Astrocyte (in vitro differentiated cells and primary cell): ENCODE measurements around the gene CPOX. TPM values are rescaled to one million over a fixed set of nuclear protein-coding genes. Genes with fewer than 3 reads are reported as not detected.

ENCODE experiments used
- DNase-seq: peaks from one replicate; pipeline ENCODE4 v3.0.0-alpha.2; 2010; ENCODE audit warnings: low read depth
- FAIRE-seq: peaks from 2 replicates; lab custom pipeline; 2011; peaks lifted over from hg19 to GRCh38; lab: Jason Lieb, UNC
- H2AFZ ChIP-seq: 2 replicates; pipeline ENCODE4 v1.6.0; 2012; ENCODE audit warnings: low read depth, low read length, inconsistent platforms
- H3K27ac ChIP-seq: 2 replicates; pipeline ENCODE4 v1.5.1; 2011; ENCODE audit warnings: low read depth, low read length, inconsistent platforms
- H3K27me3 ChIP-seq: 2 replicates; pipeline ENCODE4 v1.6.0; 2011; ENCODE audit warnings: low read length, inconsistent platforms; ENCODE audit not compliant: insufficient read depth
- H3K36me3 ChIP-seq: 2 replicates; pipeline ENCODE4 v1.5.1; 2011; ENCODE audit warnings: low read length, inconsistent platforms; ENCODE audit not compliant: insufficient read depth
- H3K4me1 ChIP-seq: 2 replicates; pipeline ENCODE4 v1.5.1; 2011; ENCODE audit warnings: low read length, inconsistent platforms; ENCODE audit not compliant: insufficient read depth
- H3K4me2 ChIP-seq: 2 replicates; pipeline ENCODE4 v1.6.0; 2012; ENCODE audit warnings: low read length, inconsistent platforms
- H3K4me3 ChIP-seq: 2 replicates; pipeline ENCODE4 v1.5.1; 2011; ENCODE audit warnings: low read depth, mild to moderate bottlenecking, low read length, inconsistent platforms; ENCODE audit not compliant: insufficient read depth
- H3K79me2 ChIP-seq: 2 replicates; pipeline ENCODE4 v1.6.0; 2012; ENCODE audit warnings: mild to moderate bottlenecking, low read length, inconsistent platforms; ENCODE audit not compliant: insufficient read depth
- H3K9ac ChIP-seq: 2 replicates; pipeline ENCODE4 v1.6.0; 2012; ENCODE audit warnings: mild to moderate bottlenecking, low read length, inconsistent platforms
- H3K9me3 ChIP-seq: 2 replicates; pipeline ENCODE4 v1.5.1; 2012; ENCODE audit warnings: low read depth, mild to moderate bottlenecking, low read length, inconsistent platforms; ENCODE audit not compliant: insufficient read depth
- H4K20me1 ChIP-seq: 2 replicates; pipeline ENCODE4 v1.6.0; 2012; ENCODE audit warnings: low read length, inconsistent platforms; ENCODE audit not compliant: insufficient read depth
- H3K27ac Mint-ChIP-seq: one replicate; pipeline ENCODE4 v1.8.0; 2021; ENCODE audit warnings: mild to moderate bottlenecking, mixed read lengths; ENCODE audit not compliant: unreplicated experiment
- H3K27me3 Mint-ChIP-seq: one replicate; pipeline ENCODE4 v1.8.0; 2021; ENCODE audit warnings: low read depth, mixed read lengths; ENCODE audit not compliant: unreplicated experiment
- H3K36me3 Mint-ChIP-seq: one replicate; pipeline ENCODE4 v1.8.0; 2021; ENCODE audit warnings: low read depth, mixed read lengths; ENCODE audit not compliant: unreplicated experiment
- H3K4me1 Mint-ChIP-seq: one replicate; pipeline ENCODE4 v1.8.0; 2021; ENCODE audit warnings: low read depth, mixed read lengths; ENCODE audit not compliant: unreplicated experiment
- H3K4me3 Mint-ChIP-seq: one replicate; pipeline ENCODE4 v1.8.0; 2021; ENCODE audit warnings: mild to moderate bottlenecking, moderate library complexity, mixed read lengths; ENCODE audit not compliant: unreplicated experiment
- H3K9me3 Mint-ChIP-seq: one replicate; pipeline ENCODE4 v1.8.0; 2021; ENCODE audit warnings: mild to moderate bottlenecking, mixed read lengths; ENCODE audit not compliant: unreplicated experiment
- EZH2 ChIP-seq: IDR thresholded peaks from 2 replicates; pipeline ENCODE4 v1.6.1; 2012; ENCODE audit warnings: mild to moderate bottlenecking, low read length, inconsistent platforms; ENCODE audit not compliant: insufficient read depth
- total RNA-seq: library from RNA; stranded (reverse); gene quantifications from 2 replicates; pipeline ENCODE4 v1.2.1, GENCODE V29; 2021
- TF ChIP-seq, protein P1 (sequence below): IDR thresholded peaks from 2 replicates; pipeline ENCODE4 v1.5.1; 2011; ENCODE audit warnings: low read depth, mild to moderate bottlenecking, inconsistent platforms, low read length, moderate library complexity; ENCODE audit not compliant: insufficient read depth

CPOX gene
- total RNA-seq, 1 donor from 2014 or later, result 23.7 TPM

DNA sequence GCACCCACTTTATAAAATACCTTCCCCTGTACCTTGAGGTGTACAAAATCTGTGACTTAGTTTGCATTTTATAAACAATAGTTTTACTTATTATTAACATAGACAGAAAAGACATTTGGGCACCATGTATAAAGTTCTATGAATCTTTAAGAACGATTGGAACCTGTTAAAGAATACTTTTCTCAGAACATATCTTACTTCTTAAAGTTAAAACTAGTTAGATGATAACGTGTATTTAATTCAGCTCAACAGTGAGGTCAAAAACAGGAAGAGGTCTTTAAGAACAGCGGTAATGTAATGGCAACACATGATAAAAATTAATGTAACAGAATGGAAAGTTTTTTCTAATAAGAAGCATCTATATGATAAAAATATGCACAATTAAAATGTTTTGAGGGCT, 25.0 kb downstream of the CPOX start:
- H4K20me1 ChIP-seq, result no peaks in the 10 kb centered on the region
- peaks cover 9% of the 10 kb centered on the region for H3K4me1 ChIP-seq
- Mint-ChIP-seq H3K9me3 (peaks cover 4% of the 10 kb centered on the region), H3K36me3 (no peaks in the 10 kb centered on the region), H3K4me3 (no peak overlapping the region), H3K27me3 (no peaks in the 10 kb centered on the region), H3K4me1 (peaks cover 12% of the 10 kb centered on the region), H3K27ac (no peak overlapping the region)
- H2AFZ ChIP-seq, result no peak overlapping the region
- no peaks in the 10 kb centered on the region for H3K27me3 ChIP-seq
- H3K9ac ChIP-seq, result no peak overlapping the region
- no peaks in the 10 kb centered on the region for H3K36me3 ChIP-seq
- no peak overlapping the region for H3K27ac ChIP-seq
- no peak for FAIRE-seq
- no peak overlapping the region for H3K4me3 ChIP-seq
- no peak overlapping the region for H3K4me2 ChIP-seq
- H3K79me2 ChIP-seq, result no peaks in the 10 kb centered on the region
- no peaks in the 10 kb centered on the region for H3K9me3 ChIP-seq
- no peak for DNase-seq
- TF ChIP-seq, protein P1, sequence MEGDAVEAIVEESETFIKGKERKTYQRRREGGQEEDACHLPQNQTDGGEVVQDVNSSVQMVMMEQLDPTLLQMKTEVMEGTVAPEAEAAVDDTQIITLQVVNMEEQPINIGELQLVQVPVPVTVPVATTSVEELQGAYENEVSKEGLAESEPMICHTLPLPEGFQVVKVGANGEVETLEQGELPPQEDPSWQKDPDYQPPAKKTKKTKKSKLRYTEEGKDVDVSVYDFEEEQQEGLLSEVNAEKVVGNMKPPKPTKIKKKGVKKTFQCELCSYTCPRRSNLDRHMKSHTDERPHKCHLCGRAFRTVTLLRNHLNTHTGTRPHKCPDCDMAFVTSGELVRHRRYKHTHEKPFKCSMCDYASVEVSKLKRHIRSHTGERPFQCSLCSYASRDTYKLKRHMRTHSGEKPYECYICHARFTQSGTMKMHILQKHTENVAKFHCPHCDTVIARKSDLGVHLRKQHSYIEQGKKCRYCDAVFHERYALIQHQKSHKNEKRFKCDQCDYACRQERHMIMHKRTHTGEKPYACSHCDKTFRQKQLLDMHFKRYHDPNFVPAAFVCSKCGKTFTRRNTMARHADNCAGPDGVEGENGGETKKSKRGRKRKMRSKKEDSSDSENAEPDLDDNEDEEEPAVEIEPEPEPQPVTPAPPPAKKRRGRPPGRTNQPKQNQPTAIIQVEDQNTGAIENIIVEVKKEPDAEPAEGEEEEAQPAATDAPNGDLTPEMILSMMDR, result no peak
- no peak for TF ChIP-seq EZH2

GRCh38 chr3:98567666-98568270, 25.6 kb downstream of the CPOX start:
- Histone ChIP-seq H3K4me3 (no peak overlapping the region), H4K20me1 (no peaks in the 10 kb centered on the region), H3K9ac (no peak overlapping the region), H2AFZ (no peak overlapping the region), H3K27me3 (no peaks in the 10 kb centered on the region), H3K79me2 (no peaks in the 10 kb centered on the region), H3K27ac (no peak overlapping the region), H3K9me3 (no peaks in the 10 kb centered on the region), H3K4me2 (no peak overlapping the region), H3K36me3 (no peaks in the 10 kb centered on the region), H3K4me1 (peaks cover 4% of the 10 kb centered on the region)
- no peak for TF ChIP-seq EZH2
- TF ChIP-seq, protein P1, result no peak
- FAIRE-seq (no peak), DNase-seq (no peak)
- Mint-ChIP-seq H3K27ac (no peak overlapping the region), H3K9me3 (peaks cover 4% of the 10 kb centered on the region), H3K27me3 (no peaks in the 10 kb centered on the region), H3K4me3 (no peak overlapping the region), H3K36me3 (no peaks in the 10 kb centered on the region), H3K4me1 (peaks cover 12% of the 10 kb centered on the region)

DNA sequence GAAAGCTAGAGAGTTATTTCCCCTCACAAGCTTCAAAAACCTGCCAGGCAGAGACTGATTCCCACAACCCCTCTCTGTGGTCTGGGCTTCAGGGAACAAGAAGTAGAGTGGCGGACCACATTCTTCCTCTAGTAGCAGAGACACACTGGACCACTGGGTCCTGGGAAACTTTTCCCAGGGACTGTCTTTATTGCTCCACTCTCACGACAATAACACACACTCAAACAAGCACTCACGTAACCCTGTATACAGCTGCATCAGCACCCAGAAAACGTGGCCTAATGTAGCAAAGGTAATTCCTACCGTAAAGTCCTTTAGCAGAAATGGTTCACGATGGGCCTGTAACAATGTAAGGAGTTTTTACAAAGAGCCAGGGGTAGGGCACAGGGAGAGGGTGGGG, 27.6 kb downstream of the CPOX start:
- H2AFZ ChIP-seq, result no peak overlapping the region
- H3K4me2 ChIP-seq, result no peak overlapping the region
- Mint-ChIP-seq H3K27me3 (no peaks in the 10 kb centered on the region), H3K4me1 (peaks cover 18% of the 10 kb centered on the region), H3K4me3 (no peak overlapping the region), H3K27ac (peak overlapping the region; percentile 4), H3K36me3 (no peaks in the 10 kb centered on the region), H3K9me3 (peaks cover 4% of the 10 kb centered on the region)
- no peaks in the 10 kb centered on the region for H3K79me2 ChIP-seq
- no peaks in the 10 kb centered on the region for H4K20me1 ChIP-seq
- H3K9ac ChIP-seq, result no peak overlapping the region
- FAIRE-seq (no peak), DNase-seq (no peak)
- H3K27me3 ChIP-seq, result no peaks in the 10 kb centered on the region
- H3K4me1 ChIP-seq, result peaks cover 4% of the 10 kb centered on the region
- TF ChIP-seq EZH2, result no peak
- TF ChIP-seq, protein P1, result no peak
- no peaks in the 10 kb centered on the region for H3K36me3 ChIP-seq
- no peaks in the 10 kb centered on the region for H3K9me3 ChIP-seq
- no peak overlapping the region for H3K27ac ChIP-seq
- no peak overlapping the region for H3K4me3 ChIP-seq
